GM21360 (cell line): Measurements from ENCODE around the gene PADI1.

Experiments used
- ATAC-seq: cut with Tn5 transposase; IDR thresholded peaks from one replicate; pipeline ENCODE4 v1.9.1; 2021; ENCODE audit warnings: mild to moderate bottlenecking, moderate library complexity; ENCODE audit not compliant: unreplicated experiment

PADI1 gene

GRCh38 chr1:17270891-17271765 lies 66.2 kb downstream of the PADI1 start:
- no peak for ATAC-seq

- ATAC-seq = no peak
Measured at GRCh38 chr1:17272066-17272465, 67.1 kb downstream of the PADI1 start.

- no peak for ATAC-seq
Measured at GRCh38 chr1:17272646-17273045, 67.7 kb downstream of the PADI1 start.

GRCh38 chr1:17273096-17273495 lies 68.2 kb downstream of the PADI1 start:
- no peak for ATAC-seq

- no peak for ATAC-seq
Measured at GRCh38 chr1:17274186-17275170, 69.5 kb downstream of the PADI1 start.

GRCh38 chr1:17276568-17276967 lies 71.6 kb downstream of the PADI1 start:
- no peak for ATAC-seq

- no peak for ATAC-seq
Measured at GRCh38 chr1:17277511-17278159, 72.7 kb downstream of the PADI1 start.

GRCh38 chr1:17278996-17279830 lies 74.3 kb downstream of the PADI1 start:
- no peak for ATAC-seq

- no peak for ATAC-seq
Measured at GRCh38 chr1:17280436-17280835, 75.5 kb downstream of the PADI1 start.

GRCh38 chr1:17280894-17281293 lies 76.0 kb downstream of the PADI1 start:
- ATAC-seq = no peak

- no peak for ATAC-seq
Measured at GRCh38 chr1:17281775-17282181, 76.8 kb downstream of the PADI1 start.

GRCh38 chr1:17282836-17283235 lies 77.9 kb downstream of the PADI1 start:
- ATAC-seq = no peak

- ATAC-seq = no peak
Measured at GRCh38 chr1:17286646-17287045, 81.7 kb downstream of the PADI1 start.

- ATAC-seq = no peak
Measured at GRCh38 chr1:17287130-17287776, 82.3 kb downstream of the PADI1 start.

GRCh38 chr1:17289721-17290120 lies 84.8 kb downstream of the PADI1 start:
- ATAC-seq = no peak

- no peak for ATAC-seq
Measured at GRCh38 chr1:17290553-17290952, 85.6 kb downstream of the PADI1 start.

- no peak for ATAC-seq
Measured at GRCh38 chr1:17292299-17293160, 87.6 kb downstream of the PADI1 start.

- ATAC-seq = no peak
Measured at GRCh38 chr1:17293681-17294425, 88.9 kb downstream of the PADI1 start.
